ENCODE measurements around the gene ST6GALNAC6. TPM values are rescaled to one million over a fixed set of nuclear protein-coding genes. Genes with fewer than 3 reads are reported as not detected.
A peak's percentile ranks its signal among the peaks of the same experiment; 100 is the strongest.

ST6GALNAC6 gene
- total and polyA plus RNA-seq, 4 donors: 22.5 to 40.4 (median 32.3) TPM

DNA sequence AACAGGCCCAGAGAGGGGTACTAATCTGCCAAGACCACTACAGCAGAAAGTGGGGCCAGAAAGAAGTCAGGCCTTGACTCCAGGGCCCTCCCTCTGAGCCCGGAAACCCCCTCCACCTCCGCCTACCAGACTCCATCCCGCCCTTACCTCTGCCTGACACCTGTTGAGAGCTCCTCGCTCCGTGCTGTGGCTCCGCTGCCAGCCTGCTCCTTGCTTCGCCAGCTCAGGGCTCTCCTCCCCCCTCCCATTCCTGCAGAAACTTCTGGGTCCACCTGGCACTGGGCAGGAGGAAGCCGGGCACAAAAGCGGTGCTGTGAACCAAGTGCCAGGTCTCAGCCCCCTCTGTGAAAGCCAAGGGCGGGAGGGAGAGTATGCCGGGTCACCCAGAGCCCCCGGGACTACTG, 6.4 kb upstream of the ST6GALNAC6 start (continued):
- TF ChIP-seq EGR1 (IDR thresholded peaks at IDR 0.05; ENCODE audit: low read depth in 2 of 2): no peak
- no peak for TF ChIP-seq ZBTB33 (IDR thresholded peaks at IDR 0.05)
- TF ChIP-seq HNF4G (IDR thresholded peaks at IDR 0.05): no peak
- TF ChIP-seq HNF4A (conservative IDR thresholded peaks at IDR 0.05): no peak

- WGBS: 70% methylated on average over 5 of the region's 5 CpGs
- DNase-seq (ENCODE audit: low spot score): no peak
Observed at GRCh38 chr9:127905004-127905728, 5.8 kb upstream of the ST6GALNAC6 start.

More at GRCh38 chr9:127905004-127905728, 5.8 kb upstream of the ST6GALNAC6 start:
- TF ChIP-seq RAD21 (IDR thresholded peaks at IDR 0.05) (no peak), EGR1 (IDR thresholded peaks at IDR 0.05; ENCODE audit: low read depth in 2 of 2) (no peak), YY1 (IDR thresholded peaks at IDR 0.05) (no peak), ATF3 (IDR thresholded peaks at IDR 0.05) (no peak), NR2F2 (IDR thresholded peaks at IDR 0.05) (no peak), REST (IDR thresholded peaks at IDR 0.05) (no peak), ZBTB33 (IDR thresholded peaks at IDR 0.05) (no peak), FOXA2 (IDR thresholded peaks at IDR 0.05) (no peak), FOXA1 (IDR thresholded peaks at IDR 0.05) (no peak), TAF1 (conservative IDR thresholded peaks at IDR 0.05) (no peak), HNF4A (conservative IDR thresholded peaks at IDR 0.05) (no peak), GABPA (IDR thresholded peaks at IDR 0.05 in 1 of 2, conservative IDR thresholded peaks at IDR 0.05 in 1 of 2) (no peak), JUND (IDR thresholded peaks at IDR 0.05) (no peak), RXRA (IDR thresholded peaks at IDR 0.05) (no peak)
- TF ChIP-seq, protein P1, sequence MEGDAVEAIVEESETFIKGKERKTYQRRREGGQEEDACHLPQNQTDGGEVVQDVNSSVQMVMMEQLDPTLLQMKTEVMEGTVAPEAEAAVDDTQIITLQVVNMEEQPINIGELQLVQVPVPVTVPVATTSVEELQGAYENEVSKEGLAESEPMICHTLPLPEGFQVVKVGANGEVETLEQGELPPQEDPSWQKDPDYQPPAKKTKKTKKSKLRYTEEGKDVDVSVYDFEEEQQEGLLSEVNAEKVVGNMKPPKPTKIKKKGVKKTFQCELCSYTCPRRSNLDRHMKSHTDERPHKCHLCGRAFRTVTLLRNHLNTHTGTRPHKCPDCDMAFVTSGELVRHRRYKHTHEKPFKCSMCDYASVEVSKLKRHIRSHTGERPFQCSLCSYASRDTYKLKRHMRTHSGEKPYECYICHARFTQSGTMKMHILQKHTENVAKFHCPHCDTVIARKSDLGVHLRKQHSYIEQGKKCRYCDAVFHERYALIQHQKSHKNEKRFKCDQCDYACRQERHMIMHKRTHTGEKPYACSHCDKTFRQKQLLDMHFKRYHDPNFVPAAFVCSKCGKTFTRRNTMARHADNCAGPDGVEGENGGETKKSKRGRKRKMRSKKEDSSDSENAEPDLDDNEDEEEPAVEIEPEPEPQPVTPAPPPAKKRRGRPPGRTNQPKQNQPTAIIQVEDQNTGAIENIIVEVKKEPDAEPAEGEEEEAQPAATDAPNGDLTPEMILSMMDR (IDR thresholded peaks at IDR 0.05; ENCODE audit: low read depth, low read length, missing input control): no peak
- Histone ChIP-seq H3K27ac (ENCODE audit: low read depth in 1 of 2, low read length in 2 of 2) (peak overlapping the region; percentile 64 to 66), H3K4me1 (ENCODE audit: control insufficient read depth in 4 of 4, insufficient read depth in 4 of 4, low read length in 3 of 4) (peaks cover 0 to 5% (median 3%) of the 10 kb centered on the region in 4 donors), H3K4me3 (ENCODE audit: low read depth in 1 of 3, low read length in 3 of 3) (no peak overlapping the region), H3K27me3 (ENCODE audit: control insufficient read depth in 4 of 4, insufficient read depth in 4 of 4, low read length in 3 of 4) (no peaks in the 10 kb centered on the region), H3K9me3 (ENCODE audit: control insufficient read depth in 4 of 4, low read length in 3 of 4) (no peaks in the 10 kb centered on the region), H3K9ac (ENCODE audit: low read depth in 1 of 2, low read length in 2 of 2) (peak overlapping the region in 1 of 2 donors; percentile 24), H3K36me3 (ENCODE audit: control insufficient read depth in 4 of 4, insufficient read depth in 3 of 4, low read depth in 1 of 4, low read length in 3 of 4) (peaks cover 0 to 1% (median 0%) of the 10 kb centered on the region in 4 donors)
